HG03060 (cell line): ENCODE data around the gene PLAAT4.

ENCODE experiments used
- ATAC-seq: cut with Tn5 transposase; IDR thresholded peaks from one replicate; pipeline ENCODE4 v1.9.1; 2021; ENCODE audit warnings: low read depth, moderate number of reproducible peaks; ENCODE audit not compliant: unreplicated experiment

PLAAT4 gene

GRCh38 chr11:63536669-63537292 lies at the start of gene PLAAT4:
PLAAT4 (plus strand) TSS chr11:63536808; CDS start chr11:63536869, 61 bp downstream.
- ATAC-seq: no peak

GRCh38 chr11:63488789-63489188 lies 47.8 kb upstream of the PLAAT4 start:
- no peak for ATAC-seq

- no peak for ATAC-seq
Measured at GRCh38 chr11:63489879-63490278, 46.7 kb upstream of the PLAAT4 start.

GRCh38 chr11:63490551-63491239 lies 45.9 kb upstream of the PLAAT4 start, which contains the start of gene PLAAT5:
PLAAT5 (minus strand) TSS chr11:63491167; CDS start chr11:63491034, 133 bp downstream.
- ATAC-seq: no peak

- ATAC-seq: no peak
Measured at GRCh38 chr11:63491240-63491587, 45.4 kb upstream of the PLAAT4 start.

GRCh38 chr11:63491636-63492372 lies 44.8 kb upstream of the PLAAT4 start:
- no peak for ATAC-seq

GRCh38 chr11:63492441-63492840 lies 44.2 kb upstream of the PLAAT4 start:
- no peak for ATAC-seq

GRCh38 chr11:63493127-63493526 lies 43.5 kb upstream of the PLAAT4 start:
- ATAC-seq: no peak

- no peak for ATAC-seq
Measured at GRCh38 chr11:63494975-63495374, 41.6 kb upstream of the PLAAT4 start.

- no peak for ATAC-seq
Measured at GRCh38 chr11:63499874-63500273, 36.7 kb upstream of the PLAAT4 start.

GRCh38 chr11:63501236-63501635 lies 35.4 kb upstream of the PLAAT4 start:
- no peak for ATAC-seq

- no peak for ATAC-seq
Measured at GRCh38 chr11:63502252-63502820, 34.3 kb upstream of the PLAAT4 start.

- no peak for ATAC-seq
Measured at GRCh38 chr11:63503492-63503891, 33.1 kb upstream of the PLAAT4 start.

GRCh38 chr11:63504054-63504453 lies 32.6 kb upstream of the PLAAT4 start:
- ATAC-seq: no peak

- no peak for ATAC-seq
Measured at GRCh38 chr11:63504933-63505586, 31.5 kb upstream of the PLAAT4 start.

- ATAC-seq: no peak
Measured at GRCh38 chr11:63505857-63506528, 30.6 kb upstream of the PLAAT4 start, which contains the start of gene LGALS12. LGALS12 (plus strand) TSS chr11:63506084; CDS start chr11:63506459, 375 bp downstream.

GRCh38 chr11:63506876-63507275 lies 29.7 kb upstream of the PLAAT4 start:
- no peak for ATAC-seq

GRCh38 chr11:63507511-63507910 lies 29.1 kb upstream of the PLAAT4 start:
- ATAC-seq: no peak

- no peak for ATAC-seq
Measured at GRCh38 chr11:63508009-63508408, 28.6 kb upstream of the PLAAT4 start.

GRCh38 chr11:63508745-63509144 lies 27.9 kb upstream of the PLAAT4 start:
- no peak for ATAC-seq
